ENCODE measurements around the gene TSPYL1.

TSPYL1 gene

GRCh38 chr6:116255246-116255800, 24.4 kb downstream of the TSPYL1 start:
- no peak for DNase-seq

- no peak for DNase-seq
These were observed 25.3 kb downstream of the TSPYL1 start for GRCh38 chr6:116254297-116255056.

- DNase-seq, result peak; percentile 92
These were observed 26.0 kb downstream of the TSPYL1 start, which contains the start of gene TSPYL4 for GRCh38 chr6:116253505-116254296. Gene TSPYL4 (minus strand): TSS chr6:116254075. CDS start chr6:116254008, 67 bp downstream.

GRCh38 chr6:116253188-116253504, 26.6 kb downstream of the TSPYL1 start:
- no peak for DNase-seq

GRCh38 chr6:116251568-116252384, 28.0 kb downstream of the TSPYL1 start:
- no peak for DNase-seq

GRCh38 chr6:116248577-116248976, 31.2 kb downstream of the TSPYL1 start:
- no peak for DNase-seq

- DNase-seq, result no peak
These were observed 32.4 kb downstream of the TSPYL1 start for GRCh38 chr6:116247285-116247684.

GRCh38 chr6:116246089-116246488, 33.6 kb downstream of the TSPYL1 start:
- DNase-seq, result no peak

GRCh38 chr6:116244284-116244683, 35.4 kb downstream of the TSPYL1 start:
- no peak for DNase-seq

- no peak for DNase-seq
These were observed 39.9 kb downstream of the TSPYL1 start for GRCh38 chr6:116239856-116240255.

GRCh38 chr6:116239256-116239655, 40.5 kb downstream of the TSPYL1 start:
- no peak for DNase-seq

- no peak for DNase-seq
These were observed 41.6 kb downstream of the TSPYL1 start for GRCh38 chr6:116238083-116238482.

- DNase-seq, result no peak
These were observed 45.0 kb downstream of the TSPYL1 start for GRCh38 chr6:116234689-116235088.

- DNase-seq, result no peak
These were observed 50.3 kb downstream of the TSPYL1 start for GRCh38 chr6:116229287-116229913.
